ENCODE measurements around the gene MAIP1.

MAIP1 gene

GRCh38 chr2:199951023-199951422 is 4.4 kb upstream of the MAIP1 start:
- no peak for DNase-seq

GRCh38 chr2:199955007-199955338 is 409 bp upstream of the MAIP1 start:
- no peak for DNase-seq

- DNase-seq = no peak
Observed at GRCh38 chr2:199956062-199956380, 639 bp downstream of the MAIP1 start.

- DNase-seq = no peak
Observed at GRCh38 chr2:199958014-199958413, 2.6 kb downstream of the MAIP1 start.

- DNase-seq = no peak
Observed at GRCh38 chr2:199962203-199962602, 6.8 kb downstream of the MAIP1 start.

- DNase-seq = no peak
Observed at GRCh38 chr2:199966405-199966804, 11.0 kb downstream of the MAIP1 start.

GRCh38 chr2:199966976-199967375 is 11.6 kb downstream of the MAIP1 start:
- no peak for DNase-seq

GRCh38 chr2:199968126-199968525 is 12.7 kb downstream of the MAIP1 start:
- no peak for DNase-seq

- no peak for DNase-seq
Observed at GRCh38 chr2:199972088-199972626, 16.8 kb downstream of the MAIP1 start.

- DNase-seq = no peak
Observed at GRCh38 chr2:199973703-199974102, 18.3 kb downstream of the MAIP1 start.

GRCh38 chr2:199975273-199975895 is 20.0 kb downstream of the MAIP1 start:
- no peak for DNase-seq

GRCh38 chr2:199977984-199978415 is 22.6 kb downstream of the MAIP1 start:
- no peak for DNase-seq

- no peak for DNase-seq
Observed at GRCh38 chr2:199979398-199979797, 24.0 kb downstream of the MAIP1 start.

GRCh38 chr2:199979832-199980628 is 24.6 kb downstream of the MAIP1 start:
- DNase-seq = peak; percentile 83

- DNase-seq = no peak
Observed at GRCh38 chr2:199982126-199982843, 26.9 kb downstream of the MAIP1 start.

GRCh38 chr2:199983534-199983933 is 28.2 kb downstream of the MAIP1 start:
- DNase-seq = no peak

GRCh38 chr2:199984159-199984558 is 28.8 kb downstream of the MAIP1 start:
- no peak for DNase-seq

- no peak for DNase-seq
Observed at GRCh38 chr2:199984755-199985154, 29.4 kb downstream of the MAIP1 start.

GRCh38 chr2:199985625-199986207 is 30.3 kb downstream of the MAIP1 start:
- peak; percentile 67 for DNase-seq

GRCh38 chr2:199987586-199987985 is 32.2 kb downstream of the MAIP1 start:
- DNase-seq = no peak

- DNase-seq = peak; percentile 60
Observed at GRCh38 chr2:199988151-199988550, 32.8 kb downstream of the MAIP1 start.

GRCh38 chr2:199989822-199990221 is 34.4 kb downstream of the MAIP1 start:
- no peak for DNase-seq

- no peak for DNase-seq
Observed at GRCh38 chr2:199991691-199992090, 36.3 kb downstream of the MAIP1 start.
